Spleen (tissue), 11 donors: ENCODE results near the gene NCOA1. TPM values are rescaled to one million over a fixed set of nuclear protein-coding genes. Genes with fewer than 3 reads are reported as not detected.

Source experiments
- DNase-seq: peaks from one replicate; pipeline ENCODE4 v3.0.0-alpha.2; 2020
- H3K27ac ChIP-seq, 8 donors: fragments of 200-600 bp; sonication (generic) in 7 of 8; 1 replicate in 4 of 8; 2 replicates in 4 of 8; pipeline versions ENCODE4 v1.5.0 to v1.8.0; 2016 to 2021; ENCODE audit warnings: inconsistent platforms in 4 of 8, mild to moderate bottlenecking in 4 of 8, moderate library complexity in 1 of 8
- H3K27me3 ChIP-seq, 7 donors: fragments of 200-600 bp; sonication (generic) in 6 of 7; replicated peaks in 1 of 7; 1 replicate in 4 of 7; 2 replicates in 3 of 7; pipeline versions ENCODE4 v1.5.0 to v1.8.0; 2016 to 2021; ENCODE audit warnings: inconsistent platforms in 3 of 7, mild to moderate bottlenecking in 1 of 7
- H3K36me3 ChIP-seq, 6 donors: fragments of 200-600 bp; sonication (generic) in 5 of 6; 1 replicate in 4 of 6; 2 replicates in 2 of 6; pipeline versions ENCODE4 v1.5.0 to v1.8.0; 2016 to 2021; ENCODE audit warnings: inconsistent platforms in 2 of 6
- H3K4me1 ChIP-seq, 6 donors: fragments of 200-600 bp; sonication (generic) in 5 of 6; 1 replicate in 3 of 6; 2 replicates in 3 of 6; pipeline versions ENCODE4 v1.5.0 to v1.8.0; 2016 to 2021; ENCODE audit warnings: inconsistent platforms in 3 of 6
- H3K4me3 ChIP-seq, 8 donors: fragments of 200-600 bp; sonication (generic) in 7 of 8; 1 replicate in 4 of 8; 2 replicates in 4 of 8; pipeline versions ENCODE4 v1.5.0 to v1.8.0; 2016 to 2021; ENCODE audit warnings: inconsistent platforms in 4 of 8, mild to moderate bottlenecking in 4 of 8, moderate library complexity in 2 of 8
- H3K9me3 ChIP-seq, 8 donors: fragments of 200-600 bp; sonication (generic) in 7 of 8; 1 replicate in 4 of 8; 2 replicates in 4 of 8; pipeline versions ENCODE4 v1.5.0 to v1.8.0; 2016 to 2021; ENCODE audit warnings: inconsistent platforms in 4 of 8
- CTCF ChIP-seq, 11 experiments: fragments of 200-600 bp in 7 of 11; fragments of 450-650 bp in 4 of 11; sonication (generic) in 4 of 11; IDR thresholded peaks in 8 of 11; conservative IDR thresholded peaks in 3 of 11; 1 replicate in 7 of 11; 2 replicates in 4 of 11; pipeline versions ENCODE4 v1.4.0 to v1.8.0; 2016 to 2021; ENCODE audit warnings: antibody characterized with exemption in 11 of 11, inconsistent platforms in 4 of 11, mild to moderate bottlenecking in 1 of 11
- POLR2A ChIP-seq, 3 donors: fragments of 450-650 bp; IDR thresholded peaks; one replicate each; pipeline ENCODE4 v1.5.1; 2017; ENCODE audit warnings: antibody characterized with exemption in 3 of 3, mild to moderate bottlenecking in 1 of 3
- POLR2AphosphoS5 ChIP-seq, 3 donors: sonication (generic); formaldehyde crosslinking; IDR thresholded peaks; one replicate each; pipeline ENCODE4 v1.5.1; 2017; ENCODE audit warnings: antibody characterized with exemption in 3 of 3
- WGBS, 5 donors: extraction: QIAGEN DNeasy Blood & Tissue Kit in 3 of 5; methylation state at CpG; one replicate each; pipeline versions ENCODE4 v1.1.5 to v1.1.7; 2013 to 2018; 5-methylcytosine and 5-hydroxymethylcytosine counted together
- intact Hi-C: fragments of 100-400 bp; cut with DNase I; formaldehyde crosslinking; loops from one replicate; pipeline ENCODE4 v1.15.0; 2023; ENCODE audit warnings: low total_unique reads
- polyA plus RNA-seq, 3 donors: library from polyadenylated mRNA; stranded (reverse); fragments of 200-250 nt; gene quantifications; one replicate each; pipeline ENCODE4 v1.2.1, GENCODE V29; 2013
- total RNA-seq, 7 donors: library from RNA; depleted of rRNA in 3 of 7; stranded (reverse); fragments of >200 nt in 3 of 7; fragmentation: NEBNext Ultra II Directional in 4 of 7; extraction: Animal tissue kit (Norgen Biotek cat#: 25700) in 4 of 7; gene quantifications; one replicate each; pipeline versions ENCODE4 v1.1.0 to v1.2.1, GENCODE V29; 2016 to 2021
- donor health status: healthy with polysubstance abuse.
- donor health status: DM: no; HTN: no; CAD: no; lungs with moderate emphysema.
- donor health status: DM: no; HTN: no; CAD: no.
- donor health status: Bipolar disorder and iron deficiency.
- donor health status: healthy.
- donor health status: DM: no; HTN: no; CAD: no.
- donor health status: DM: yes; HTN: yes; CAD: no.

Gene NCOA1
- total and polyA plus RNA-seq, 10 donors: 4.4 to 73.6 (median 54.4) TPM

- no peak for DNase-seq
- Histone ChIP-seq H3K9me3 (no peaks in the 10 kb centered on the region), H3K36me3 (peaks cover 0 to 83% (median 41%) of the 10 kb centered on the region in 6 donors), H3K27ac (no peak overlapping the region), H3K27me3 (no peaks in the 10 kb centered on the region), H3K4me3 (no peak overlapping the region), H3K4me1 (no peaks in the 10 kb centered on the region)
- intact Hi-C loops: no loop called here
- 83 to 97% (median 97%) methylated on average over 1 of the region's 1 CpG for WGBS, 5 donors
- TF ChIP-seq POLR2AphosphoS5 (IDR thresholded peaks at IDR 0.05) (no peak), POLR2A (IDR thresholded peaks at IDR 0.05) (no peak), CTCF (IDR thresholded peaks at IDR 0.05 in 8 of 11, conservative IDR thresholded peaks at IDR 0.05 in 3 of 11) (no peak)
Observed at GRCh38 chr2:24712296-24712695, 221.2 kb downstream of the NCOA1 start.

- H3K4me1 ChIP-seq: peaks cover 0 to 9% (median 0%) of the 10 kb centered on the region in 6 donors
- H3K27me3 ChIP-seq: no peaks in the 10 kb centered on the region
- no peak overlapping the region for H3K4me3 ChIP-seq
- WGBS, 5 donors: 95 to 99% (median 96%) methylated on average over 2 of the region's 2 CpGs
- peaks cover 0 to 54% (median 18%) of the 10 kb centered on the region in 6 donors for H3K36me3 ChIP-seq
- DNase-seq: no peak
- TF ChIP-seq POLR2A (IDR thresholded peaks at IDR 0.05) (no peak), POLR2AphosphoS5 (IDR thresholded peaks at IDR 0.05) (no peak), CTCF (IDR thresholded peaks at IDR 0.05 in 8 of 11, conservative IDR thresholded peaks at IDR 0.05 in 3 of 11) (no peak)
- no peak overlapping the region for H3K27ac ChIP-seq
- intact Hi-C loops: no loop called here
- H3K9me3 ChIP-seq: no peaks in the 10 kb centered on the region
Observed at GRCh38 chr2:24717263-24717951, 226.4 kb downstream of the NCOA1 start.

- Histone ChIP-seq H3K4me3 (no peak overlapping the region), H3K27ac (no peak overlapping the region), H3K9me3 (no peaks in the 10 kb centered on the region), H3K27me3 (no peaks in the 10 kb centered on the region), H3K36me3 (peaks cover 0 to 37% (median 13%) of the 10 kb centered on the region in 6 donors), H3K4me1 (peaks cover 0 to 9% (median 0%) of the 10 kb centered on the region in 6 donors)
- TF ChIP-seq CTCF (IDR thresholded peaks at IDR 0.05 in 8 of 11, conservative IDR thresholded peaks at IDR 0.05 in 3 of 11) (no peak), POLR2A (IDR thresholded peaks at IDR 0.05) (no peak), POLR2AphosphoS5 (IDR thresholded peaks at IDR 0.05) (no peak)
- intact Hi-C loops: no loop called here
- DNase-seq: no peak
- WGBS, 5 donors: 68 to 82% (median 75%) methylated on average over 3 of the region's 3 CpGs
Observed at GRCh38 chr2:24720310-24720709, 229.3 kb downstream of the NCOA1 start.

- H3K27ac ChIP-seq: peak overlapping the region in 2 of 8 donors; percentile 23 to 28
- no peak for DNase-seq
- no peaks in the 10 kb centered on the region for H3K27me3 ChIP-seq
- no peaks in the 10 kb centered on the region for H3K9me3 ChIP-seq
- intact Hi-C loops: no loop called here
- peaks cover 0 to 32% (median 12%) of the 10 kb centered on the region in 6 donors for H3K36me3 ChIP-seq
- H3K4me3 ChIP-seq: no peak overlapping the region
- peaks cover 0 to 9% (median 0%) of the 10 kb centered on the region in 6 donors for H3K4me1 ChIP-seq
- TF ChIP-seq CTCF (IDR thresholded peaks at IDR 0.05 in 8 of 11, conservative IDR thresholded peaks at IDR 0.05 in 3 of 11) (no peak), POLR2AphosphoS5 (IDR thresholded peaks at IDR 0.05) (peak in 1 of 3 donors; percentile 25)
Observed at GRCh38 chr2:24721470-24721869, 230.4 kb downstream of the NCOA1 start.
